GM18505 (cell line): ENCODE data around the gene FAM222A.

Experiments
- ATAC-seq: cut with Tn5 transposase; IDR thresholded peaks from one replicate; pipeline ENCODE4 v1.9.1; 2021; ENCODE audit not compliant: unreplicated experiment
- POLR2A ChIP-seq: IDR thresholded peaks from 4 replicates; pipeline ENCODE4 v1.6.1; 2011; ENCODE audit warnings: borderline replicate concordance; ENCODE audit not compliant: insufficient read depth, insufficient read length; ENCODE audit errors: extremely low read depth

FAM222A gene

GRCh38 chr12:109770861-109771670 lies 57.4 kb downstream of the FAM222A start:
- ATAC-seq, result no peak
- TF ChIP-seq POLR2A, result no peak

- ATAC-seq, result no peak
- no peak for TF ChIP-seq POLR2A
Measured at GRCh38 chr12:109771746-109772621, 58.4 kb downstream of the FAM222A start.

- no peak for TF ChIP-seq POLR2A
Measured at GRCh38 chr12:109772622-109773321, 59.1 kb downstream of the FAM222A start.

GRCh38 chr12:109773384-109774011 lies 59.9 kb downstream of the FAM222A start:
- no peak for ATAC-seq
- no peak for TF ChIP-seq POLR2A

More at GRCh38 chr12:109772622-109773321, 59.1 kb downstream of the FAM222A start:
- ATAC-seq, result no peak

- no peak for ATAC-seq
- TF ChIP-seq POLR2A, result no peak
Measured at GRCh38 chr12:109775172-109775881, 61.7 kb downstream of the FAM222A start.

GRCh38 chr12:109776624-109777023 lies 63.0 kb downstream of the FAM222A start:
- no peak for TF ChIP-seq POLR2A

GRCh38 chr12:109777544-109777943 lies 63.9 kb downstream of the FAM222A start:
- TF ChIP-seq POLR2A, result no peak
- no peak for ATAC-seq

More at GRCh38 chr12:109776624-109777023, 63.0 kb downstream of the FAM222A start:
- ATAC-seq, result no peak

- no peak for ATAC-seq
- TF ChIP-seq POLR2A, result no peak
Measured at GRCh38 chr12:109778684-109779083, 65.1 kb downstream of the FAM222A start.

- TF ChIP-seq POLR2A, result no peak
Measured at GRCh38 chr12:109779382-109779781, 65.8 kb downstream of the FAM222A start.

GRCh38 chr12:109781668-109782325 lies 68.2 kb downstream of the FAM222A start:
- no peak for ATAC-seq
- no peak for TF ChIP-seq POLR2A

More at GRCh38 chr12:109779382-109779781, 65.8 kb downstream of the FAM222A start:
- ATAC-seq, result no peak

GRCh38 chr12:109782326-109782703 lies 68.7 kb downstream of the FAM222A start:
- no peak for TF ChIP-seq POLR2A
- ATAC-seq, result no peak
